Chondrocyte (in vitro differentiated cells): ENCODE results near the gene MTHFD2L. TPM values are rescaled to one million over a fixed set of nuclear protein-coding genes. Genes with fewer than 3 reads are reported as not detected.

ENCODE experiments used
- DNase-seq: peaks from one replicate; pipeline ENCODE4 v3.0.0; 2021; ENCODE audit warnings: mixed read lengths, low spot score
- H3K27ac Mint-ChIP-seq: one replicate; pipeline ENCODE4 v1.8.0; 2021; ENCODE audit warnings: mild to moderate bottlenecking, moderate library complexity, mixed read lengths; ENCODE audit not compliant: unreplicated experiment
- H3K27me3 Mint-ChIP-seq: 2 replicates; pipeline ENCODE4 v1.8.0; 2021; ENCODE audit warnings: low read depth, mixed read lengths
- H3K36me3 Mint-ChIP-seq: 2 replicates; pipeline ENCODE4 v1.8.0; 2021; ENCODE audit warnings: low read depth, mixed read lengths
- H3K4me1 Mint-ChIP-seq: 2 replicates; pipeline ENCODE4 v1.8.0; 2021; ENCODE audit warnings: low read depth, mild to moderate bottlenecking, mixed read lengths
- H3K4me3 Mint-ChIP-seq: one replicate; pipeline ENCODE4 v1.8.0; 2021; ENCODE audit warnings: mild to moderate bottlenecking, moderate library complexity, mixed read lengths; ENCODE audit not compliant: unreplicated experiment
- H3K9me3 Mint-ChIP-seq: 2 replicates; pipeline ENCODE4 v1.8.0; 2021; ENCODE audit warnings: low read depth, mixed read lengths
- total RNA-seq: library from RNA; stranded (reverse); gene quantifications from 3 replicates; pipeline ENCODE4 v1.2.1, GENCODE V29; 2021
- TF ChIP-seq, protein P1 (sequence below): fragments of 200-600 bp; sonication (generic); IDR thresholded peaks from 2 replicates; pipeline ENCODE4 v1.5.0; 2021; ENCODE audit warnings: antibody characterized with exemption, mild to moderate bottlenecking, moderate library complexity

The MTHFD2L gene
- total RNA-seq, 1 donor from 2014 or later, result 6.6 TPM

DNA sequence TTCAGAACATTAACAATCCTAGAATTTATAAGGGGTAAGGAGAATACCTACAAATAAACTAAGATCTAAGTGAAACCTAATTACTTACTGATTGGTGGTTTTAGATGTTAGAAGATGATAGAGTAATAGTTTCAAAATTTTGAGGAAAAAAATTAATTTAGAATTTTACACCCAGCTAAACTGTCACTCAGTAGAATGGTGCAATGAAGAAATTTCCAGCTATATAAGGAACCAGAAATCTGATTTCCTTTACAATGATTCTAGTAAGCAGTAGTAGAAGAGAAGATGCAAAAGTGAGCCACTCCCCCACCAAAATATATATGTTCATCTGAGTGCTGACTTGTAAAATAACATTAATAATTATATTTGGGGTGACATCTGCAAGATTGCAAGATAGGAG is 95.0 kb downstream of the MTHFD2L start:
- Mint-ChIP-seq H3K4me3 (no peak overlapping the region), H3K36me3 (peaks cover 3% of the 10 kb centered on the region), H3K9me3 (peaks cover 14% of the 10 kb centered on the region), H3K27ac (no peak overlapping the region), H3K27me3 (no peaks in the 10 kb centered on the region), H3K4me1 (no peaks in the 10 kb centered on the region)
- TF ChIP-seq, protein P1, sequence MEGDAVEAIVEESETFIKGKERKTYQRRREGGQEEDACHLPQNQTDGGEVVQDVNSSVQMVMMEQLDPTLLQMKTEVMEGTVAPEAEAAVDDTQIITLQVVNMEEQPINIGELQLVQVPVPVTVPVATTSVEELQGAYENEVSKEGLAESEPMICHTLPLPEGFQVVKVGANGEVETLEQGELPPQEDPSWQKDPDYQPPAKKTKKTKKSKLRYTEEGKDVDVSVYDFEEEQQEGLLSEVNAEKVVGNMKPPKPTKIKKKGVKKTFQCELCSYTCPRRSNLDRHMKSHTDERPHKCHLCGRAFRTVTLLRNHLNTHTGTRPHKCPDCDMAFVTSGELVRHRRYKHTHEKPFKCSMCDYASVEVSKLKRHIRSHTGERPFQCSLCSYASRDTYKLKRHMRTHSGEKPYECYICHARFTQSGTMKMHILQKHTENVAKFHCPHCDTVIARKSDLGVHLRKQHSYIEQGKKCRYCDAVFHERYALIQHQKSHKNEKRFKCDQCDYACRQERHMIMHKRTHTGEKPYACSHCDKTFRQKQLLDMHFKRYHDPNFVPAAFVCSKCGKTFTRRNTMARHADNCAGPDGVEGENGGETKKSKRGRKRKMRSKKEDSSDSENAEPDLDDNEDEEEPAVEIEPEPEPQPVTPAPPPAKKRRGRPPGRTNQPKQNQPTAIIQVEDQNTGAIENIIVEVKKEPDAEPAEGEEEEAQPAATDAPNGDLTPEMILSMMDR, result no peak
- no peak for DNase-seq

DNA sequence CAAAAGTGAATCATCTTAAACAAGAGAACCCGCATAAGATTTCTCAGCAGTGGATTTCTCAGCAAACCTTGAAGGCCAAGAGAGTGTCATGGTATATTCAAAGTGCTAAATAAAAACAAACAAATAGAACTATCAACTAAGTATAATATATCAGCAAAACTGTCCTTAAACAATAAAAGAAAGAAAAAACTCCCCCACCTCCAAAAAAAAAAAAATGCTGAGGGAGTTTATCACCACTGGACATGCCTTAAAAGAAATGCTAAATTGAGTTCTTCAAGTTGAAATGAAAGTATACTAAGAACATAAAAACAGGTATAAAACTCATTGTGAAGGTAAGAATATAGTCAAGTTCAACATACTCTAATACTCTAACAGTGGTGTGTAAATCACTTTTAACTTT is 96.5 kb downstream of the MTHFD2L start:
- H3K4me1 Mint-ChIP-seq, result peaks cover 6% of the 10 kb centered on the region

DNA sequence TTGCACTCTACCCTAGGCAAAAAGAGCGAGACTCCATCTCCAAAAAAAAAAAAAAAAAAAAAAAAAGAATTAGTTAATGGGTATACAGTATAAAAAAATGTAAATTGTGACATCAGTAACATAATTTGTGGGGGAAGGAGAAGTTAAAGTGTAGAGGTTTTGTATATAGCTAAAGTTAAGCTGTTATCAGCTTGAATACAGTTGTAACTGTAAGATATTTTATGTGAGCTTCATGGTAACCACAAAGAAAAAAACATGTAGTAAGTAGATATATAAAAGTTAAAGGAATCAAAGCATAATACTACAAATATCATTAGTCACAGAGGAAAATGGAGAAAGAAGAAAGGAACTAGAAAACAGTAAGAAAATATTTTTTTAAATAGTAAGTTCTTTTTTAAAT is 97.2 kb downstream of the MTHFD2L start:
- H3K27me3 Mint-ChIP-seq, result no peaks in the 10 kb centered on the region
- DNase-seq, result no peak
- peaks cover 3% of the 10 kb centered on the region for H3K36me3 Mint-ChIP-seq
- peaks cover 6% of the 10 kb centered on the region for H3K4me1 Mint-ChIP-seq
- TF ChIP-seq, protein P1, result no peak
- no peak overlapping the region for H3K27ac Mint-ChIP-seq
- no peak overlapping the region for H3K4me3 Mint-ChIP-seq
- peaks cover 14% of the 10 kb centered on the region for H3K9me3 Mint-ChIP-seq

More for the DNA sequence above, 96.5 kb downstream of the MTHFD2L start:
- Mint-ChIP-seq H3K36me3 (peaks cover 3% of the 10 kb centered on the region), H3K4me3 (no peak overlapping the region), H3K27ac (no peak overlapping the region), H3K27me3 (no peaks in the 10 kb centered on the region), H3K9me3 (peaks cover 14% of the 10 kb centered on the region)
- DNase-seq, result no peak
- TF ChIP-seq, protein P1, result no peak

DNA sequence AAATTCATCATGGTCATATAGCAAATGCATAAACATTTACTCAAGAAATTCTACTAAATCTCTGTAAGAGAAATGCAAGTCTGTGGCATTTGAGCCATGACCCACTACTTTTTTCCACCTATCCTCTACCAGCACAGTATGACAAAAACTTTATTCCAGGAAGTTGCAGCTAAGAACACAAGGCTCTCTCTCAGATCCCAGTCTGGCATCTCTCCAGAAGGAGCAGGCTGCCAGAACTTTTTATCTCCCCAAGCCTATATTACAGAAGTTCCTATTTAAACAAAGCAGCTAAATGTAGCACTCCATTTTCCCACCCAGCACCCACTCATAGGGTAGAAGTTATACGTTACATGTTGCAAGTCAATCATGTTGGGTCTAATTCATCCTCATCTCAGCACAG is 101.0 kb downstream of the MTHFD2L start:
- H3K9me3 Mint-ChIP-seq, result no peaks in the 10 kb centered on the region
- no peaks in the 10 kb centered on the region for H3K27me3 Mint-ChIP-seq
- TF ChIP-seq, protein P1, result no peak
- H3K27ac Mint-ChIP-seq, result peak overlapping the region; percentile 19
- H3K4me1 Mint-ChIP-seq, result peaks cover 6% of the 10 kb centered on the region
- no peak for DNase-seq
- no peak overlapping the region for H3K4me3 Mint-ChIP-seq
- no peaks in the 10 kb centered on the region for H3K36me3 Mint-ChIP-seq

DNA sequence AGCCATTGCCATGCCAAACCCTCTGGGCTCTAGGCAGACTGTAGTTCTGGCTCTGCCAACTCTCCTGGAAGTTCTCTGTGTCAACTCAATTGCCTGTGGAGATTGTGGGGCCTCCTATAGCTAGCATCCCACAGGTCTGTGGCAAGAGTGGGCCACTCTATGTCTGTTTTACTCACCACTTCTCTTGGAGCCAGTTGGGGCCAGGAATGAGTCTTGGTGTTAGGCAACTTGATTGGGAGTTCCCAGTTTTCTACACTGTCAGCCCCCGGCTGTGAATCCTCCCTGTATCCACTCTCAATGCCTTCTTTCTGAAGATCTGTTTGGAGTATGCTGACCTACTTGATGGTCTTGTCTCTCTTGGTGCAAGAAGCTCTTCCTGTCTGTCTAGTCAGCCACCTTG is 102.1 kb downstream of the MTHFD2L start:
- H3K4me1 Mint-ChIP-seq, result peaks cover 6% of the 10 kb centered on the region
- DNase-seq, result no peak
- H3K4me3 Mint-ChIP-seq, result no peak overlapping the region
- TF ChIP-seq, protein P1, result no peak
- no peak overlapping the region for H3K27ac Mint-ChIP-seq
- H3K9me3 Mint-ChIP-seq, result no peaks in the 10 kb centered on the region
- H3K27me3 Mint-ChIP-seq, result no peaks in the 10 kb centered on the region
- no peaks in the 10 kb centered on the region for H3K36me3 Mint-ChIP-seq
